ENCODE data around the gene ZNF692.
"Not testable (repeated sequence)": the region's sequence is repeated elsewhere in the genome, so short reads cannot be mapped to it uniquely, and the experiment has no call there.

The ZNF692 gene

GRCh38 chr1:248804771-248805681 lies 53.9 kb downstream of the ZNF692 start:
- no peak for DNase-seq

GRCh38 chr1:248803501-248803900 lies 55.4 kb downstream of the ZNF692 start:
- not testable (repeated sequence) for DNase-seq

- no peak for DNase-seq
Observed at GRCh38 chr1:248802454-248802853, 56.4 kb downstream of the ZNF692 start.

GRCh38 chr1:248800459-248800858 lies 58.4 kb downstream of the ZNF692 start:
- DNase-seq = no peak
